SJCRH30 (cell line): Measurements from ENCODE around the gene CFAP44. TPM values are rescaled to one million over a fixed set of nuclear protein-coding genes. Genes with fewer than 3 reads are reported as not detected.
"Not testable (repeated sequence)": the region's sequence is repeated elsewhere in the genome, so short reads cannot be mapped to it uniquely, and the experiment has no call there.

Experiments
- DNase-seq, 2 experiments: peaks; one replicate each; pipeline ENCODE4 v3.0.0-alpha.2; 2015 to 2020
- H3K27ac ChIP-seq: fragments of 250-450 bp; sonication (Bioruptor Pico); 2 replicates; pipeline ENCODE4 v1.5.1; 2020; ENCODE audit warnings: mild to moderate bottlenecking, moderate library complexity
- H3K27me3 ChIP-seq: fragments of 250-450 bp; sonication (Bioruptor Pico); 2 replicates; pipeline ENCODE4 v1.5.1; 2020; ENCODE audit warnings: mild to moderate bottlenecking, moderate library complexity
- H3K36me3 ChIP-seq: fragments of 250-450 bp; sonication (Bioruptor Pico); 2 replicates; pipeline ENCODE4 v1.5.1; 2020; ENCODE audit warnings: mild to moderate bottlenecking, moderate library complexity
- H3K4me1 ChIP-seq: fragments of 250-450 bp; sonication (Bioruptor Pico); 2 replicates; pipeline ENCODE4 v1.5.1; 2020; ENCODE audit warnings: mild to moderate bottlenecking, moderate library complexity
- H3K4me3 ChIP-seq: fragments of 250-450 bp; sonication (Bioruptor Pico); 2 replicates; pipeline ENCODE4 v1.5.1; 2020; ENCODE audit warnings: mild to moderate bottlenecking, moderate library complexity
- H3K9me3 ChIP-seq: fragments of 250-450 bp; sonication (Bioruptor Pico); replicated peaks from 2 replicates; pipeline ENCODE4 v1.5.1; 2020; ENCODE audit warnings: mild to moderate bottlenecking, moderate library complexity
- total RNA-seq: library from RNA; depleted of rRNA; stranded (reverse); fragments of >200 nt; shearing (Covaris generic); gene quantifications from 2 replicates; pipeline ENCODE4 v1.2.3, GENCODE V29; 2014; rRNA removed

Gene CFAP44
- 3.1 and 5.0 TPM in 2 replicates for total RNA-seq

- no peak for DNase-seq
- Histone ChIP-seq H3K27me3 (no peaks in the 10 kb centered on the region), H3K36me3 (peaks cover 19% of the 10 kb centered on the region), H3K27ac (no peak within 1 kb of the TSS), H3K9me3 (no peaks in the 10 kb centered on the region), H3K4me3 (no peak within 1 kb of the TSS), H3K4me1 (no peaks in the 10 kb centered on the region)
These were observed at the start of gene CFAP44 for GRCh38 chr3:113441051-113441770. Gene CFAP44, minus strand, starts transcription at chr3:113441493. Its CDS starts 7,829 bp downstream, at chr3:113433664.

GRCh38 chr3:113485161-113485609 is 43.9 kb upstream of the CFAP44 start:
- 0 out of 2 replicates have a peak, but pooled peaks cover 10% of the 10 kb centered on the region for H3K36me3 ChIP-seq
- H3K9me3 ChIP-seq, result peaks cover 5% of the 10 kb centered on the region; the same call in 1 of the 2 replicates
- no peak overlapping the region for H3K27ac ChIP-seq
- no peak for DNase-seq
- H3K27me3 ChIP-seq, result no peaks in the 10 kb centered on the region
- H3K4me3 ChIP-seq, result no peak overlapping the region
- H3K4me1 ChIP-seq, result no peaks in the 10 kb centered on the region

- peaks cover 5% of the 10 kb centered on the region; the same call in 1 of the 2 replicates for H3K36me3 ChIP-seq
- DNase-seq, result peak in 1 of 2 experiments; percentile 6
- H3K9me3 ChIP-seq, result peaks cover 5% of the 10 kb centered on the region
- no peak overlapping the region for H3K27ac ChIP-seq
- no peaks in the 10 kb centered on the region for H3K27me3 ChIP-seq
- H3K4me1 ChIP-seq, result no peaks in the 10 kb centered on the region
- no peak overlapping the region for H3K4me3 ChIP-seq
These were observed 27.2 kb upstream of the CFAP44 start for GRCh38 chr3:113468539-113468938.

GRCh38 chr3:113461488-113461887 is 20.2 kb upstream of the CFAP44 start:
- peaks cover 20% of the 10 kb centered on the region for H3K36me3 ChIP-seq
- H3K27ac ChIP-seq, result no peak overlapping the region
- H3K27me3 ChIP-seq, result no peaks in the 10 kb centered on the region
- no peaks in the 10 kb centered on the region for H3K9me3 ChIP-seq
- no peak for DNase-seq
- no peak overlapping the region for H3K4me3 ChIP-seq
- H3K4me1 ChIP-seq, result no peaks in the 10 kb centered on the region

GRCh38 chr3:113458554-113458953 is 17.3 kb upstream of the CFAP44 start:
- peaks cover 24% of the 10 kb centered on the region for H3K36me3 ChIP-seq
- H3K4me3 ChIP-seq, DNase-seq, H3K4me1 ChIP-seq, H3K9me3 ChIP-seq, H3K27ac ChIP-seq, H3K27me3 ChIP-seq: not testable (repeated sequence)

GRCh38 chr3:113455446-113455845 is 14.2 kb upstream of the CFAP44 start:
- no peak overlapping the region for H3K4me3 ChIP-seq
- no peak for DNase-seq
- no peaks in the 10 kb centered on the region for H3K27me3 ChIP-seq
- H3K9me3 ChIP-seq, result no peaks in the 10 kb centered on the region
- no peak overlapping the region for H3K27ac ChIP-seq
- H3K4me1 ChIP-seq, result no peaks in the 10 kb centered on the region
- H3K36me3 ChIP-seq, result peaks cover 30% of the 10 kb centered on the region

- no peak for DNase-seq
- Histone ChIP-seq H3K4me1 (no peaks in the 10 kb centered on the region), H3K4me3 (no peak overlapping the region), H3K27ac (no peak overlapping the region), H3K27me3 (no peaks in the 10 kb centered on the region), H3K36me3 (peaks cover 28% of the 10 kb centered on the region), H3K9me3 (no peaks in the 10 kb centered on the region)
These were observed 13.3 kb upstream of the CFAP44 start for GRCh38 chr3:113454630-113455029.

- no peak for DNase-seq
- H3K9me3 ChIP-seq, result no peaks in the 10 kb centered on the region
- H3K4me1 ChIP-seq, result no peaks in the 10 kb centered on the region
- H3K27me3 ChIP-seq, result no peaks in the 10 kb centered on the region
- H3K27ac ChIP-seq, result no peak overlapping the region
- H3K36me3 ChIP-seq, result peaks cover 25% of the 10 kb centered on the region
- no peak overlapping the region for H3K4me3 ChIP-seq
These were observed 12.8 kb upstream of the CFAP44 start for GRCh38 chr3:113454057-113454456.

GRCh38 chr3:113450911-113451310 is 9.6 kb upstream of the CFAP44 start:
- H3K27me3 ChIP-seq, result no peaks in the 10 kb centered on the region
- DNase-seq, result no peak
- no peak overlapping the region for H3K4me3 ChIP-seq

GRCh38 chr3:113439606-113440005 is 1.7 kb downstream of the CFAP44 start:
- H3K27ac ChIP-seq, result no peak overlapping the region
- H3K4me1 ChIP-seq, result no peaks in the 10 kb centered on the region
- H3K4me3 ChIP-seq, result no peak overlapping the region
- H3K9me3 ChIP-seq, result no peaks in the 10 kb centered on the region
- DNase-seq, result peak in 1 of 2 experiments; percentile 7
- peaks cover 6% of the 10 kb centered on the region; the same call in 1 of the 2 replicates for H3K36me3 ChIP-seq
- H3K27me3 ChIP-seq, result no peaks in the 10 kb centered on the region

More at GRCh38 chr3:113450911-113451310, 9.6 kb upstream of the CFAP44 start:
- Histone ChIP-seq H3K27ac (no peak overlapping the region), H3K4me1 (no peaks in the 10 kb centered on the region), H3K9me3 (no peaks in the 10 kb centered on the region), H3K36me3 (peaks cover 32% of the 10 kb centered on the region)

GRCh38 chr3:113438224-113438623 is 3.1 kb downstream of the CFAP44 start:
- Histone ChIP-seq H3K4me3 (no peak overlapping the region), H3K27me3 (no peaks in the 10 kb centered on the region), H3K27ac (no peak overlapping the region), H3K9me3 (no peaks in the 10 kb centered on the region), H3K4me1 (no peaks in the 10 kb centered on the region), H3K36me3 (peaks cover 6% of the 10 kb centered on the region; the same call in 1 of the 2 replicates)
- no peak for DNase-seq

- Histone ChIP-seq H3K27ac (no peak overlapping the region), H3K9me3 (no peaks in the 10 kb centered on the region), H3K4me1 (no peaks in the 10 kb centered on the region)
These were observed 3.9 kb downstream of the CFAP44 start for GRCh38 chr3:113437411-113437810.

GRCh38 chr3:113436809-113437208 is 4.5 kb downstream of the CFAP44 start:
- no peaks in the 10 kb centered on the region for H3K27me3 ChIP-seq
- no peak overlapping the region for H3K4me3 ChIP-seq
- no peak overlapping the region for H3K27ac ChIP-seq
- no peaks in the 10 kb centered on the region for H3K9me3 ChIP-seq
- H3K4me1 ChIP-seq, result no peaks in the 10 kb centered on the region
- DNase-seq, result no peak
- peaks cover 3% of the 10 kb centered on the region; the same call in 1 of the 2 replicates for H3K36me3 ChIP-seq

More at GRCh38 chr3:113437411-113437810, 3.9 kb downstream of the CFAP44 start:
- DNase-seq, result no peak
- no peak overlapping the region for H3K4me3 ChIP-seq
- peaks cover 6% of the 10 kb centered on the region; the same call in 1 of the 2 replicates for H3K36me3 ChIP-seq
- H3K27me3 ChIP-seq, result no peaks in the 10 kb centered on the region

GRCh38 chr3:113431811-113432210 is 9.5 kb downstream of the CFAP44 start:
- H3K36me3 ChIP-seq, result peaks cover 2% of the 10 kb centered on the region
- H3K4me1 ChIP-seq, result no peaks in the 10 kb centered on the region
- DNase-seq, result no peak
- no peaks in the 10 kb centered on the region for H3K27me3 ChIP-seq
- H3K9me3 ChIP-seq, result no peaks in the 10 kb centered on the region
- no peak overlapping the region for H3K4me3 ChIP-seq
- no peak overlapping the region for H3K27ac ChIP-seq

- Histone ChIP-seq H3K4me3 (no peak overlapping the region), H3K36me3 (peaks cover 4% of the 10 kb centered on the region), H3K27me3 (no peaks in the 10 kb centered on the region), H3K27ac (no peak overlapping the region), H3K4me1 (no peaks in the 10 kb centered on the region), H3K9me3 (no peaks in the 10 kb centered on the region)
- DNase-seq, result no peak
These were observed 12.7 kb downstream of the CFAP44 start for GRCh38 chr3:113428581-113428980.
